Transverse colon (tissue), 4 donors: Measurements from ENCODE around the gene CYP2B6. TPM values are rescaled to one million over a fixed set of nuclear protein-coding genes. Genes with fewer than 3 reads are reported as not detected.
"Not testable (repeated sequence)": the region's sequence is repeated elsewhere in the genome, so short reads cannot be mapped to it uniquely, and the experiment has no call there.

Experiments used
- DNase-seq: peaks from one replicate; pipeline ENCODE4 v3.0.0-alpha.2; 2019
- H3K27ac ChIP-seq, 4 donors: fragments of 200-600 bp; sonication (generic); 2 replicates each; pipeline ENCODE4 v1.5.1; 2016 to 2018; ENCODE audit warnings: inconsistent platforms in 4 of 4
- H3K27me3 ChIP-seq: fragments of 200-600 bp; sonication (generic); 2 replicates; pipeline ENCODE4 v1.5.1; 2017; ENCODE audit warnings: inconsistent platforms
- H3K36me3 ChIP-seq, 4 donors: fragments of 200-600 bp; sonication (generic); 2 replicates each; pipeline ENCODE4 v1.5.1; 2017 to 2019; ENCODE audit warnings: inconsistent platforms in 4 of 4
- H3K4me1 ChIP-seq, 4 donors: fragments of 200-600 bp; sonication (generic); 2 replicates each; pipeline ENCODE4 v1.5.1; 2017 to 2020; ENCODE audit warnings: inconsistent platforms in 4 of 4
- H3K4me3 ChIP-seq, 4 donors: fragments of 200-600 bp; sonication (generic); 1 replicate in 1 of 4; 2 replicates in 3 of 4; pipeline versions ENCODE4 v1.5.1 to v1.6.1; 2017 to 2019; ENCODE audit warnings: inconsistent platforms in 4 of 4
- H3K9me3 ChIP-seq, 2 donors: fragments of 200-600 bp; sonication (generic); 2 replicates each; pipeline ENCODE4 v1.5.1; 2017 to 2019; ENCODE audit warnings: inconsistent platforms in 2 of 2
- CTCF ChIP-seq, 5 experiments: fragments of 200-600 bp in 3 of 5; fragments of 450-650 bp in 2 of 5; sonication (generic) in 3 of 5; IDR thresholded peaks; 1 replicate in 2 of 5; 2 replicates in 3 of 5; pipeline ENCODE4 v1.5.1; 2016 to 2017; ENCODE audit warnings: antibody characterized with exemption in 5 of 5, inconsistent platforms in 3 of 5, mild to moderate bottlenecking in 2 of 5, moderate library complexity in 1 of 5
- EP300 ChIP-seq: sonication (generic); formaldehyde crosslinking; IDR thresholded peaks from one replicate; pipeline ENCODE4 v1.6.1; 2017; ENCODE audit warnings: antibody characterized with exemption, low read depth
- POLR2A ChIP-seq: fragments of 450-650 bp; IDR thresholded peaks from one replicate; pipeline ENCODE4 v1.6.1; 2016; ENCODE audit warnings: antibody characterized with exemption, mild to moderate bottlenecking, moderate library complexity
- POLR2AphosphoS5 ChIP-seq, 3 donors: sonication (generic); formaldehyde crosslinking; IDR thresholded peaks; one replicate each; pipeline ENCODE4 v1.6.1; 2016; ENCODE audit warnings: antibody characterized with exemption in 3 of 3
- WGBS, 2 donors: methylation state at CpG; one replicate each; pipeline ENCODE4 v1.1.5; 2018; ENCODE audit warnings: low coverage in 1 of 2; 5-methylcytosine and 5-hydroxymethylcytosine counted together
- in situ Hi-C, 4 donors: fragments of 200-750 bp; cut with MboI; loops; one replicate each; pipeline versions ENCODE4 v1.15.0 to v1.15.1; 2017; ENCODE audit warnings: low sequenced_read_pairs in 3 of 4, low pct_ligation_motif_present in 1 of 4, low pct_unique_long_range_greater_than_20kb in 1 of 4
- intact Hi-C: fragments of 100-400 bp; cut with DNase I; formaldehyde crosslinking; loops from one replicate; pipeline ENCODE4 v1.15.1; 2023; ENCODE audit warnings: low total_unique reads
- total RNA-seq, 4 donors: library from RNA; depleted of rRNA; stranded (reverse); fragments of >200 nt; gene quantifications; one replicate each; pipeline ENCODE4 v1.1.0, GENCODE V29; 2016

CYP2B6 gene
- total RNA-seq, 4 donors from 2014 or later = 1.4 to 9.7 (median 5.5) TPM

- H3K9me3 ChIP-seq = no peaks in the 10 kb centered on the region
- no peaks in the 10 kb centered on the region for H3K27me3 ChIP-seq
- TF ChIP-seq CTCF (IDR thresholded peaks at IDR 0.05) (no peak), POLR2AphosphoS5 (IDR thresholded peaks at IDR 0.05) (no peak)
- peaks cover 0 to 17% (median 5%) of the 10 kb centered on the region in 4 donors for H3K4me1 ChIP-seq
- H3K4me3 ChIP-seq = no peak overlapping the region
- H3K36me3 ChIP-seq = no peaks in the 10 kb centered on the region
- in situ Hi-C loops = no loop called here
- WGBS, 2 donors = 62 to 86% methylated on average over 1 to 4 of the region's 4 CpGs
- no peak for DNase-seq
- no peak overlapping the region for H3K27ac ChIP-seq
- intact Hi-C loops = no loop called here
Measured at GRCh38 chr19:40981591-40981990, 9.5 kb upstream of the CYP2B6 start.

DNA sequence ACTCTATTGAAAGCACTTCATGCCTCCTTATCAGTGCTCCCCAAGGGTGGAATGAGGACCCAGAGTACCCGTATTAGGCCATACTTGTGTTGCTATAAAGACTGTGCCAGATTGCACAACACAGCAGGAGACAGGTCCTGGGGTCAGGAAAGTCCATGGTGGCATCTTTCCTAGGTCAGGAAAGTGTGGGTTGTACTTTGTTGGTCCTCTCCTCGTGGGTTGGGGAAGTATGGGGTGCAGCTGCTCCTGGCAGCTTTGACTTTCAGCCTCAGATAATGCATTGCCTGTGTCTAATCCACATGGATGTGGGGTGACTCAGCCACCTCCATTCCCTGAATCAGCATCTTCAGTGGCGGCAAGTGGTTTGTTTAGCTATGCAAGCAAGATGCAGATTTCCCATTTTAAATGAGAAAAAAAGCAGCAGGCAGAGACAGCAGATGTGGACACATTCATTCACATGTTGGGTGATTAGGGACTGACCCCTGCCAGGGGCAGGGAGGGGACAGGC is 8.4 kb upstream of the CYP2B6 start:
- in situ Hi-C loops = no loop called here
- Histone ChIP-seq H3K27ac (no peak overlapping the region), H3K4me3 (no peak overlapping the region), H3K27me3 (no peaks in the 10 kb centered on the region), H3K4me1 (peaks cover 0 to 17% (median 5%) of the 10 kb centered on the region in 4 donors), H3K36me3 (no peaks in the 10 kb centered on the region), H3K9me3 (no peaks in the 10 kb centered on the region)
- 33 to 60% methylated on average over 1 to 3 of the region's 3 CpGs for WGBS, 2 donors
- no peak for TF ChIP-seq EP300
- TF ChIP-seq POLR2A = no peak
- no peak for TF ChIP-seq CTCF (IDR thresholded peaks at IDR 0.05)
- no peak for TF ChIP-seq POLR2AphosphoS5 (IDR thresholded peaks at IDR 0.05)
- no peak for DNase-seq
- intact Hi-C loops = no loop called here

- 88% methylated on average over 7 of the region's 7 CpGs; no CpG with 5 or more reads in 1 of the 2 donors for whole genome bisulfite sequencing, 2 donors
- Histone ChIP-seq H3K9me3 (no peaks in the 10 kb centered on the region), H3K4me1 (peaks cover 0 to 10% (median 3%) of the 10 kb centered on the region in 4 donors), H3K36me3 (no peaks in the 10 kb centered on the region), H3K4me3 (no peak overlapping the region), H3K27ac (no peak overlapping the region), H3K27me3 (no peaks in the 10 kb centered on the region)
- no peak for TF ChIP-seq POLR2A
- TF ChIP-seq CTCF (IDR thresholded peaks at IDR 0.05) = no peak
- TF ChIP-seq EP300 = no peak
- TF ChIP-seq POLR2AphosphoS5 (IDR thresholded peaks at IDR 0.05) = no peak
- intact Hi-C loops (no loop called here), in situ Hi-C loops (no loop called here)
- no peak for DNase-seq
Measured at GRCh38 chr19:40989453-40989852, 1.6 kb upstream of the CYP2B6 start.

DNA sequence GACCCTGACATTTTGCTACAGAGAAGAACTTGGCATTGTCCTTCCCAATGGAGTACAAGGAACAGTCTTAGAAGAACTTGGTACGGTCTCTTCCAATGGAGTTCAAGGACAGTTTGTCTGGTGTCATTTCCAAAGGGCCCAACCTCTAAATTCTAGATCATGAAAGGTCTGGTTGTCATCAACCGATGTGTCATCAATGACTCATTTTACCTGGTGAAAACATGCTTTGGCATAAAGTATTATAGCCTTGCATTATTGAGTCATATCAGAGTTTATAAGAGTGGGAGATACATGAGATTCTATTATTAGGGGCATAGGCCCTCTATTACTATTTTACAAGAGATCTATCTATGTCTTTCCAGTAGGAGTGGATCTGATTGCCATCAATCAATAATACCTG is 4.3 kb downstream of the CYP2B6 start:
- no peak for DNase-seq
- no peaks in the 10 kb centered on the region for H3K36me3 ChIP-seq
- in situ Hi-C loops (no loop called here), intact Hi-C loops (no loop called here)
- H3K27ac ChIP-seq = no peak overlapping the region
- H3K27me3 ChIP-seq = no peaks in the 10 kb centered on the region
- no peaks in the 10 kb centered on the region for H3K9me3 ChIP-seq
- no peak for TF ChIP-seq POLR2A
- TF ChIP-seq POLR2AphosphoS5 (IDR thresholded peaks at IDR 0.05) = no peak
- no peak for TF ChIP-seq EP300
- TF ChIP-seq CTCF (IDR thresholded peaks at IDR 0.05) = no peak
- H3K4me3 ChIP-seq = no peak overlapping the region
- WGBS, 2 donors = 86% methylated on average over 2 of the region's 2 CpGs; no CpG with 5 or more reads in 1 of the 2 donors
- H3K4me1 ChIP-seq = peaks cover 0 to 10% (median 3%) of the 10 kb centered on the region in 4 donors

DNA sequence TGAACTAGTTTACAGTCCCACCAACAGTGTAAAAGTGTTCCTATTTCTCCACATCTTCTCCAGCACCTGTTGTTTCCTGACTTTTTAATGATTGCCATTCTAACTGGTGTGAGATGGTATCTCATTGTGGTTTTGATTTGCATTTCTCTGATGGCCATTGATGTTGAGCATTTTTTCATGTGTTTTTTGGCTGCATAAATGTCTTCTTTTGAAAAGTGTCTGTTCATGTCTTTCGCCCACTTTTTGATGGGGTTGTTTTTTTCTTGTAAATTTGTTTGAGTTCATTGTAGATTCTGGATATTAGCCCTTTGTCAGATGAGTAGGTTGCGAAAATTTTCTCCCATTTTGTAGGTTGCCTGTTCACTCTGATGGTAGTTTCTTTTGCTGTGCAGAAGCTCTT is 7.9 kb downstream of the CYP2B6 start:
- H3K4me3 ChIP-seq, intact Hi-C loops, DNase-seq, H3K36me3 ChIP-seq, in situ Hi-C loops, H3K27me3 ChIP-seq, H3K9me3 ChIP-seq, H3K27ac ChIP-seq, H3K4me1 ChIP-seq: not testable (repeated sequence)
- 89 to 100% methylated on average over 1 to 2 of the region's 2 CpGs for WGBS, 2 donors
